Activated CD4-positive, alpha-beta T cell treated with anti-CD3 and anti-CD28 coated beads for 36 hours (primary cell): ENCODE measurements around the gene WT1. TPM values are rescaled to one million over a fixed set of nuclear protein-coding genes. Genes with fewer than 3 reads are reported as not detected.
A peak's percentile ranks its signal among the peaks of the same experiment; 100 is the strongest.
"Not testable (repeated sequence)": the region's sequence is repeated elsewhere in the genome, so short reads cannot be mapped to it uniquely, and the experiment has no call there.

Source experiments
- ATAC-seq: fragments of 200-7000 bp; cut with Tn5 transposase; one replicate; pipeline ENCODE4 v1.10.0; 2021; ENCODE audit warnings: mild to moderate bottlenecking, moderate library complexity
- CTCF ChIA-PET: fragments of 350-600 bp; sonication (Branson Sonifier 250); formaldehyde crosslinking; loops from one replicate; lab custom pipeline; 2021; ENCODE audit warnings: antibody characterized with exemption; lab: Charles Lee
- POLR2A ChIA-PET: fragments of 350-600 bp; sonication (Branson Sonifier 250); formaldehyde crosslinking; loops from one replicate; lab custom pipeline; 2021; ENCODE audit warnings: antibody characterized with exemption, inconsistent platforms; lab: Charles Lee
- DNase-seq: peaks from one replicate; pipeline ENCODE4 v3.0.0-alpha.2; 2020
- H3K27ac Mint-ChIP-seq: one replicate; pipeline ENCODE4 v1.8.0; 2021; ENCODE audit warnings: mixed read lengths
- H3K27me3 Mint-ChIP-seq: one replicate; pipeline ENCODE4 v1.8.0; 2021; ENCODE audit warnings: mixed read lengths
- H3K36me3 Mint-ChIP-seq: one replicate; pipeline ENCODE4 v1.8.0; 2021; ENCODE audit warnings: low read depth, mixed read lengths
- H3K4me1 Mint-ChIP-seq: one replicate; pipeline ENCODE4 v1.8.0; 2021; ENCODE audit warnings: mixed read lengths
- H3K4me3 Mint-ChIP-seq: one replicate; pipeline ENCODE4 v1.8.0; 2021; ENCODE audit warnings: mild to moderate bottlenecking, moderate library complexity, mixed read lengths
- H3K9me3 Mint-ChIP-seq: one replicate; pipeline ENCODE4 v1.8.0; 2021; ENCODE audit warnings: low read depth, mixed read lengths
- intact Hi-C, 2 experiments: fragments of 100-400 bp; cut with DNase I in 1 of 2; cut with micrococcal nuclease in 1 of 2; formaldehyde crosslinking; loops; one replicate each; pipeline versions ENCODE4 v1.14.2 to v1.15.1; 2022 to 2024; cut with DNase I, micrococcal nuclease
- total RNA-seq, 2 experiments: library from RNA; stranded (reverse); gene quantifications; one replicate each; pipeline ENCODE4 v1.2.3, GENCODE V29; 2021

WT1 gene
- total RNA-seq, 2 experiments from 2014 or later: not detected

- Mint-ChIP-seq H3K36me3 (no peaks in the 10 kb centered on the region), H3K4me3 (no peak overlapping the region), H3K27me3 (no peaks in the 10 kb centered on the region), H3K9me3 (no peaks in the 10 kb centered on the region), H3K27ac (no peak overlapping the region), H3K4me1 (no peaks in the 10 kb centered on the region)
- ChIA-PET CTCF (interaction anchor here (1.6 kb wide), 1 partner anchor 11 kb away, joined by 3 read pairs; no protein-coding TSS in a partner anchor), POLR2A (no interaction called here)
- no peak for ATAC-seq
- intact Hi-C loops: no loop called here
- DNase-seq: peak; percentile 6
Measured at GRCh38 chr11:32385998-32386397, 49.3 kb downstream of the WT1 start.

DNA sequence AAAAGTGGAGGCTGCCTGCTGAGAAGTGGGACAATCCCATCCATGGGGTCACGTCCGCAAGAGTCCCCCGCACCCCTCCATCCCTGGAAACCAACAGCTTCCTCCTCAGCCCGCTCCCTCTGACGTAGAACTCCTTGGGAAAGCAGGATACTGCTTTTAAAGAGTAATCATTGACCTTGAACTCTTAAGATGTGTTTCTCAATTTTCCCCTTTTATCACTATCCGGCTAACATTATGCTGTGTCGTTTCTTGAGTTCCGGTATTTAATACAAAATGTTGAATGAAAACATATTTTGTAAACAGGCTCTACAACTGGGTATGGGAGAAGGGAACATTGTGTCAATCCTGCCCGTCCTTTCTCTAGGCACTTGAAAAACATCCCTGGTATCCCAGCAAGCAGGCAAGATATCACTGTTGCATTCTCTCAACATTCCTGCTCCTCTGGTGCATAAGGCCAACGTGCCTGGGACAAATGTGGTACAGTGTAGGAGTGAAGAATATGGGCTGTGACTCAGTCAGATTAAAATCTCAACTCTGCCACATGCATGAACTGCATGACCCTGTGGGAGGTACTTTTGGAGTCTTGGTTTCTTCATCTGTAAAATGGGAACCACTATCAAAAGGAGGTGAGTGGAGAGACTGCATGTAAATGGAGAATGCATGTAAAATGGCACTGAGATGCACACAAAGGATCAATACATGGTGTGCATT is 52.8 kb downstream of the WT1 start:
- Mint-ChIP-seq H3K4me1 (no peaks in the 10 kb centered on the region), H3K4me3 (no peak overlapping the region), H3K27me3 (no peaks in the 10 kb centered on the region), H3K27ac (no peak overlapping the region), H3K9me3 (no peaks in the 10 kb centered on the region), H3K36me3 (no peaks in the 10 kb centered on the region)
- CTCF ChIA-PET: no interaction called here
- ATAC-seq (no peak), DNase-seq (no peak)
- intact Hi-C loops: no loop called here
- POLR2A ChIA-PET: no interaction called here

GRCh38 chr11:32381179-32381578 is 54.2 kb downstream of the WT1 start:
- no peaks in the 10 kb centered on the region for H3K4me1 Mint-ChIP-seq
- H3K36me3 Mint-ChIP-seq: no peaks in the 10 kb centered on the region
- ChIA-PET CTCF (no interaction called here), POLR2A (interaction anchor here (0.6 kb wide), 1 partner anchor 114 kb away, joined by 5 read pairs; no protein-coding TSS in a partner anchor)
- intact Hi-C loops: no loop called here
- H3K9me3 Mint-ChIP-seq: no peaks in the 10 kb centered on the region
- no peak overlapping the region for H3K27ac Mint-ChIP-seq
- ATAC-seq (no peak), DNase-seq (no peak)
- H3K27me3 Mint-ChIP-seq: peaks cover 2% of the 10 kb centered on the region
- no peak overlapping the region for H3K4me3 Mint-ChIP-seq

DNA sequence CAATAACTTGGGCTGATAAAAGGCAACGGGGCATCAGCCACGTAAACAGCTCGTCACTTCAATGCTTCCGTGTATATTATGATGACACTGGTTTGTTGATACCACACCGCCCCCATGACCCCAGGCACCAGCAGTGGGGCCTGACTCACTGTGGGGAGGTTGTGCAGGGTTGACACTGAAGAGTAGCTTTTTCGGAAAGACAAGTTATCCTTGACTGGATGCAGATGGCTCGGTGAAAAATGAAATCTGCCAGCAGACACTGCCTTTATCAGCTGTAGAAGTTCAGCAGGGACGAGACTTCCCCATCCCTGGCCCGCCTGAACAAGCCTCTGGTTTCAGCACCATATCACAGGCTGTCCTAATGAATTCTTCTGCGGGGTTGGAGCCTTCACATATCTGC is 55.6 kb downstream of the WT1 start:
- no peaks in the 10 kb centered on the region for H3K4me1 Mint-ChIP-seq
- POLR2A ChIA-PET: no interaction called here
- intact Hi-C loops: no loop called here

DNA sequence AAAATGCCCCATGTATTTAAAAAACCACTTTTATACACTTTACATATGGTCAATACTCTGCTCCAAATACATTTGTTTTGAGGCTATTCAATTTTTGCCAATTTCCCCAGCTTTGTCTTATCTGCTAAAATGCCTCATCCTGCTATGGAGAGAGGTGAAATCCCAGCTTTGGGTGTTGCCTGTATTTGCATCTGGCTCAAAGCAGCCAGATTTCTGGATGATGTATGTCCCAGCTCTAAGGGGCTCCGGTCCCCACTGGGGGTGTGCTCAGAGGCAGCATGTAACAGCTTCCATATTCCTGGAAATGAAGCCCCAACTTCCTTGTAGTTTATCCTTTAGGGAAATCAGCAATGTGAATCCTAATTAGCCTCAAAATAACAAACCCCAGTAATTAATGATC is 59.5 kb downstream of the WT1 start:
- no peak overlapping the region for H3K27ac Mint-ChIP-seq
- POLR2A ChIA-PET: no interaction called here
- intact Hi-C loops: no loop called here
- CTCF ChIA-PET: interaction anchor here (0.9 to 1.2 kb wide), 3 partner anchors 11 to 19 kb away, joined by 3 to 4 read pairs (median 3); no protein-coding TSS in a partner anchor
- H3K27me3 Mint-ChIP-seq: peaks cover 2% of the 10 kb centered on the region
- H3K9me3 Mint-ChIP-seq: peaks cover 3% of the 10 kb centered on the region
- no peaks in the 10 kb centered on the region for H3K4me1 Mint-ChIP-seq
- DNase-seq (no peak), ATAC-seq (no peak)
- H3K4me3 Mint-ChIP-seq: no peak overlapping the region
- no peaks in the 10 kb centered on the region for H3K36me3 Mint-ChIP-seq

More for the DNA sequence above, 55.6 kb downstream of the WT1 start:
- DNase-seq: no peak
- peaks cover 2% of the 10 kb centered on the region for H3K9me3 Mint-ChIP-seq
- no peak for ATAC-seq
- H3K27me3 Mint-ChIP-seq: peaks cover 2% of the 10 kb centered on the region
- H3K4me3 Mint-ChIP-seq: no peak overlapping the region
- no peaks in the 10 kb centered on the region for H3K36me3 Mint-ChIP-seq
- CTCF ChIA-PET: no interaction called here
- no peak overlapping the region for H3K27ac Mint-ChIP-seq

DNA sequence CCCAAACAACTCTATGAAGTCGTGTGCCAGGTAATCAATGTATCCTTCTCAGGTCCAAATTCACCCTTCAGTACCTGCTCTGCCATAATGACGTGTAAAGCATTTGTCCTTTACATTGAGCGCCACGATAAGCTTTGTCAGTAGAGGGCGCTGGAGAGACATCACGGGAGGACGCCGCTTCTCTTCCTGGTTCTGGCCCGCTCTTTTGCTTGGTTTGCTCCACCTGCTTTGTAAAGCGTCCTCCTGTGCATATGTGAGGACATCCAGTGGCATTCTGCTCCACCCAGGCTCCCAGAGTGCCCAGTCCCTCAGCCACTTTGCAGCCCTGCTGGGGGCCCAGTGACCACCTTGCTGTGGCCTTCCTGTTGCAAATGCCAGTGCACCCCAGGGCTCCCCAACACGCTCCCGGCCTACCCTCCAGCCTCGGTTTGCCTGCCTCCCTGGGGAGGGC is 61.1 kb downstream of the WT1 start:
- Mint-ChIP-seq H3K27ac (no peak overlapping the region), H3K4me3 (no peak overlapping the region), H3K36me3 (no peaks in the 10 kb centered on the region), H3K4me1 (no peaks in the 10 kb centered on the region), H3K27me3 (peaks cover 2% of the 10 kb centered on the region), H3K9me3 (peaks cover 3% of the 10 kb centered on the region)
- intact Hi-C loops: loop anchor here in 1 of 2 experiments (1.0 kb wide), 1 partner anchor 418 kb away; no protein-coding TSS in a partner anchor
- POLR2A ChIA-PET: interaction anchor here (0.6 kb wide), 1 partner anchor 92 kb away, joined by 18 read pairs; no protein-coding TSS in a partner anchor
- ATAC-seq (peak; percentile 57), DNase-seq (peak; percentile 76)
- CTCF ChIA-PET: interaction anchor here (0.6 to 0.9 kb wide), 2 partner anchors 47 to 69 kb away, joined by 3 read pairs; no protein-coding TSS in a partner anchor

DNA sequence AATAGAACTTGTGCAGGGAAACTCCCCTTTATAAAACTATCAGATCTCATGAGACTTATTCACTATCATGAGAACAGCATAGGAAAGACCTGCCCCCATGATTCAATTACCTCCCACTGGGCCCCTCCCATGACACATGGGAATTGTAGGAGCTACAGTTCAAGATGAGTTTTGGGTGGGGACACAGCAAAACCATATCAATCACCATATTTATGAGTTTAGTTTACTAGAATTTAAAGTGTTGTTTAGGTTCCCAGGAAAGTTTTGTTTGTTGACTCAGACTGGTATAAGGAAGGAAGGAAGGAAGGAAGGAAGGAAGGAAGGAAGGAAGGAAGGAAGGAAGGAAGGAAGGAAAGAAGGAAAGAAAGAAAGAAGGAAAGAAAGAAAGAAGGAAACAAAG is 65.4 kb downstream of the WT1 start:
- H3K9me3 Mint-ChIP-seq, intact Hi-C loops, H3K36me3 Mint-ChIP-seq, POLR2A ChIA-PET, ATAC-seq, H3K27ac Mint-ChIP-seq, H3K4me3 Mint-ChIP-seq, H3K27me3 Mint-ChIP-seq, CTCF ChIA-PET, H3K4me1 Mint-ChIP-seq, DNase-seq: not testable (repeated sequence)

GRCh38 chr11:32366666-32367065 is 68.7 kb downstream of the WT1 start:
- H3K27ac Mint-ChIP-seq: no peak overlapping the region
- H3K36me3 Mint-ChIP-seq: no peaks in the 10 kb centered on the region
- POLR2A ChIA-PET: no interaction called here
- CTCF ChIA-PET: no interaction called here
- no peaks in the 10 kb centered on the region for H3K4me1 Mint-ChIP-seq
- no peak for ATAC-seq
- H3K4me3 Mint-ChIP-seq: no peak overlapping the region
- no peaks in the 10 kb centered on the region for H3K9me3 Mint-ChIP-seq
- no peak for DNase-seq
- H3K27me3 Mint-ChIP-seq: peaks cover 8% of the 10 kb centered on the region
- intact Hi-C loops: no loop called here

- POLR2A ChIA-PET: interaction anchor here (0.6 kb wide), 1 partner anchor 177 kb away, joined by 3 read pairs; no protein-coding TSS in a partner anchor
- peaks cover 8% of the 10 kb centered on the region for H3K27me3 Mint-ChIP-seq
- intact Hi-C loops: no loop called here
- no peak overlapping the region for H3K27ac Mint-ChIP-seq
- CTCF ChIA-PET: interaction anchor here (0.6 to 0.7 kb wide), 2 partner anchors 22 to 189 kb away, joined by 3 read pairs; no protein-coding TSS in a partner anchor
- DNase-seq (no peak), ATAC-seq (no peak)
- H3K4me1 Mint-ChIP-seq: no peaks in the 10 kb centered on the region
- H3K4me3 Mint-ChIP-seq: no peak overlapping the region
- no peaks in the 10 kb centered on the region for H3K9me3 Mint-ChIP-seq
- H3K36me3 Mint-ChIP-seq: no peaks in the 10 kb centered on the region
Measured at GRCh38 chr11:32365192-32365591, 70.1 kb downstream of the WT1 start.

GRCh38 chr11:32358729-32359128 is 76.6 kb downstream of the WT1 start:
- intact Hi-C loops: no loop called here
- ATAC-seq: no peak
- Mint-ChIP-seq H3K27me3 (peaks cover 13% of the 10 kb centered on the region), H3K9me3 (no peaks in the 10 kb centered on the region), H3K27ac (no peak overlapping the region), H3K36me3 (no peaks in the 10 kb centered on the region), H3K4me1 (no peaks in the 10 kb centered on the region), H3K4me3 (no peak overlapping the region)
- DNase-seq: no peak
- ChIA-PET CTCF (no interaction called here), POLR2A (no interaction called here)

- intact Hi-C loops: no loop called here
- no peak for ATAC-seq
- Mint-ChIP-seq H3K4me3 (no peak overlapping the region), H3K4me1 (no peaks in the 10 kb centered on the region), H3K27me3 (peaks cover 2% of the 10 kb centered on the region), H3K36me3 (no peaks in the 10 kb centered on the region), H3K27ac (no peak overlapping the region), H3K9me3 (no peaks in the 10 kb centered on the region)
- CTCF ChIA-PET: interaction anchor here (0.6 kb wide), 1 partner anchor 20 kb away, joined by 4 read pairs; no protein-coding TSS in a partner anchor
- POLR2A ChIA-PET: no interaction called here
- no peak for DNase-seq
Measured at GRCh38 chr11:32353884-32354283, 81.5 kb downstream of the WT1 start.

DNA sequence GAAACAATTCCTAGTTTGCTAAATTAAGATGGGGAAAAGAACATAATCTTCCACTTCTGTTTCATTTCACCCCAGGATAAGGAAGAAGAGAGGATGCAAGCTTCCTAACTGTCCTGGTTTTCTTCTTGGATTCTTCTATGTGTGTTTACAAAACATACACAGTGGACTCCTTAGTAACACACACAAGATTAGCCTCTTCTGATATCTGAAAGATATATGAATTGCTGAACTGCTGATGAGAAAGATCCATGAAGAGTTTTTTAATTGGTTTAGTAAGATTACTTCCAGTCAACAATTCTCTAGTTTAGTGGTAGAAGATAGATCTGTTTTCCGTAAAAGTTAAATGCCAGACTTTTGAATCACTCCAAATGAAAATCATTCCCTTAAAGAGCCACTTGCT is 86.8 kb downstream of the WT1 start:
- ATAC-seq (no peak), DNase-seq (no peak)
- H3K4me1 Mint-ChIP-seq: peaks cover 1% of the 10 kb centered on the region
- no peak overlapping the region for H3K27ac Mint-ChIP-seq
- no peaks in the 10 kb centered on the region for H3K9me3 Mint-ChIP-seq
- no peaks in the 10 kb centered on the region for H3K36me3 Mint-ChIP-seq
- no peak overlapping the region for H3K4me3 Mint-ChIP-seq
- POLR2A ChIA-PET: no interaction called here
- H3K27me3 Mint-ChIP-seq: peaks cover 8% of the 10 kb centered on the region
- intact Hi-C loops: no loop called here
- CTCF ChIA-PET: interaction anchor here (0.6 to 2.0 kb wide), 2 partner anchors 13 to 84 kb away, joined by 4 to 5 read pairs; no protein-coding TSS in a partner anchor
